HepG2 (cell line): ENCODE measurements around the gene NCBP3. TPM values are rescaled to one million over a fixed set of nuclear protein-coding genes. Genes with fewer than 3 reads are reported as not detected.

ENCODE experiments used
- AFF4 ChIP-seq: sonication (generic); formaldehyde crosslinking; IDR thresholded peaks from 2 replicates; pipeline ENCODE4 v1.4.0; 2020; ENCODE audit warnings: missing genetic modification reagents
- HNF4G ChIP-seq, 2 experiments: sonication (generic) in 1 of 2; formaldehyde crosslinking in 1 of 2; IDR thresholded peaks; 2 replicates each; pipeline versions ENCODE4 v1.4.0 to v1.6.1; 2011 to 2020; ENCODE audit warnings: borderline replicate concordance in 2 of 2, low read depth in 2 of 2, mild to moderate bottlenecking in 2 of 2, low read length in 1 of 2, missing genetic modification reagents in 1 of 2, moderate library complexity in 1 of 2
- JUND ChIP-seq: sonication (generic); formaldehyde crosslinking; IDR thresholded peaks from 2 replicates; pipeline ENCODE4 v1.8.0; 2022; ENCODE audit warnings: mild to moderate bottlenecking, missing genetic modification reagents
- KMT2B ChIP-seq: IDR thresholded peaks from 2 replicates; pipeline ENCODE4 v1.6.1; 2016; ENCODE audit warnings: missing genetic modification reagents, missing compliant biosample characterization
- NFIC ChIP-seq: IDR thresholded peaks from 2 replicates; pipeline ENCODE4 v1.6.1; 2012; ENCODE audit warnings: mild to moderate bottlenecking, low read length, inconsistent platforms
- NFKB2 ChIP-seq: sonication (generic); formaldehyde crosslinking; IDR thresholded peaks from 2 replicates; pipeline ENCODE4 v1.4.0; 2020; ENCODE audit warnings: missing genetic modification reagents, borderline replicate concordance
- RERE ChIP-seq: IDR thresholded peaks from 2 replicates; pipeline ENCODE4 v1.6.1; 2016; ENCODE audit warnings: low read depth, missing genetic modification reagents, missing compliant biosample characterization
- SALL2 ChIP-seq: sonication (generic); formaldehyde crosslinking; IDR thresholded peaks from 2 replicates; pipeline ENCODE4 v1.8.1; 2023; ENCODE audit warnings: mild to moderate bottlenecking, missing genetic modification reagents, inconsistent platforms
- SMARCE1 ChIP-seq: fragments of 450-650 bp; IDR thresholded peaks from 2 replicates; pipeline ENCODE4 v1.6.1; 2017; ENCODE audit warnings: borderline replicate concordance
- USF2 ChIP-seq, 2 experiments: sonication (generic) in 1 of 2; formaldehyde crosslinking in 1 of 2; IDR thresholded peaks; 2 replicates each; pipeline versions ENCODE4 v1.5.1 to v1.6.1; 2011 to 2020; ENCODE audit warnings: borderline replicate concordance in 1 of 2, low read depth in 1 of 2, low read length in 1 of 2, mild to moderate bottlenecking in 1 of 2, missing genetic modification reagents in 1 of 2, moderate library complexity in 1 of 2
- ZNF24 ChIP-seq: fragments of 450-650 bp; IDR thresholded peaks from 2 replicates; pipeline ENCODE4 v1.6.1; 2017; ENCODE audit warnings: antibody characterized with exemption, mild to moderate bottlenecking
- ZNF337 ChIP-seq: sonication (generic); formaldehyde crosslinking; IDR thresholded peaks from 2 replicates; pipeline ENCODE4 v1.5.1; 2020; ENCODE audit warnings: missing genetic modification reagents, low read depth, mild to moderate bottlenecking, borderline replicate concordance
- ZNF513 ChIP-seq: sonication (generic); formaldehyde crosslinking; conservative IDR thresholded peaks from 2 replicates; pipeline ENCODE4 v1.5.0; 2020; ENCODE audit warnings: missing genetic modification reagents
- polyA plus RNA-seq, 8 experiments: library from polyadenylated mRNA; depleted of rRNA in 3 of 8; stranded (reverse) in 7 of 8; unstranded in 1 of 8; fragments of >200 nt; fragmentation: Illumina TruSeq in 4 of 8; extraction: Trizol in 4 of 8; gene quantifications; 2 replicates each; pipeline versions ENCODE4 v1.2.1 to v1.2.3, GENCODE V29; 2011 to 2016; ENCODE audit warnings: low read depth in 4 of 8, missing spikeins in 1 of 8, mixed read lengths in 1 of 8; ENCODE audit not compliant: insufficient read depth in 1 of 8
- total RNA-seq, 5 experiments: library from RNA; depleted of rRNA; stranded (reverse); fragments of >200 nt; fragmentation: Illumina TruSeq; extraction: Trizol; gene quantifications; 2 replicates each; pipeline ENCODE4 v1.2.3, GENCODE V29; 2016; ENCODE audit warnings: low read depth in 1 of 5

NCBP3 gene
- total and polyA plus RNA-seq, 2 of the 13 experiments (the other 11 are each of a cell fraction or from before 2014, with no cell fraction given) = 19.5 to 24.8 TPM

- no peak for TF ChIP-seq HNF4G (IDR thresholded peaks at IDR 0.05; ENCODE audit: borderline replicate concordance, low read depth, low read length)
- no peak for TF ChIP-seq HNF4G (CRISPR knock-in tag; IDR thresholded peaks at IDR 0.05; ENCODE audit: borderline replicate concordance, low read depth)
- TF ChIP-seq NFIC = no peak
- peak; percentile 60; the same call in 1 of the 2 replicates for TF ChIP-seq SALL2 (CRISPR knock-in tag)
- no peak for TF ChIP-seq RERE (CRISPR knock-in tag)
- TF ChIP-seq JUND (CRISPR knock-in tag) = no peak
- TF ChIP-seq KMT2B (CRISPR knock-in tag) = peak; percentile 74; the same call in 1 of the 2 replicates
- TF ChIP-seq ZNF337 = peak; percentile 68; the same call in 1 of the 2 replicates
- no peak for TF ChIP-seq ZNF513 (CRISPR knock-in tag)
- TF ChIP-seq SMARCE1 = no peak
- no peak for TF ChIP-seq USF2 (IDR thresholded peaks at IDR 0.05; ENCODE audit: low read depth, low read length)
- TF ChIP-seq USF2 (CRISPR knock-in tag; IDR thresholded peaks at IDR 0.05; ENCODE audit: borderline replicate concordance) = no peak
- TF ChIP-seq ZNF24 = peak; percentile 68; the same call in 1 of the 2 replicates
- TF ChIP-seq AFF4 = no peak
- TF ChIP-seq NFKB2 (CRISPR knock-in tag) = peak; percentile 46; the same call in 1 of the 2 replicates
Measured at GRCh38 chr17:3845621-3846436, at the start of gene NCBP3 (continued).
